Measurements from ENCODE around the gene EFCAB12.
"Not testable (repeated sequence)": the region's sequence is repeated elsewhere in the genome, so short reads cannot be mapped to it uniquely, and the experiment has no call there.

DNA sequence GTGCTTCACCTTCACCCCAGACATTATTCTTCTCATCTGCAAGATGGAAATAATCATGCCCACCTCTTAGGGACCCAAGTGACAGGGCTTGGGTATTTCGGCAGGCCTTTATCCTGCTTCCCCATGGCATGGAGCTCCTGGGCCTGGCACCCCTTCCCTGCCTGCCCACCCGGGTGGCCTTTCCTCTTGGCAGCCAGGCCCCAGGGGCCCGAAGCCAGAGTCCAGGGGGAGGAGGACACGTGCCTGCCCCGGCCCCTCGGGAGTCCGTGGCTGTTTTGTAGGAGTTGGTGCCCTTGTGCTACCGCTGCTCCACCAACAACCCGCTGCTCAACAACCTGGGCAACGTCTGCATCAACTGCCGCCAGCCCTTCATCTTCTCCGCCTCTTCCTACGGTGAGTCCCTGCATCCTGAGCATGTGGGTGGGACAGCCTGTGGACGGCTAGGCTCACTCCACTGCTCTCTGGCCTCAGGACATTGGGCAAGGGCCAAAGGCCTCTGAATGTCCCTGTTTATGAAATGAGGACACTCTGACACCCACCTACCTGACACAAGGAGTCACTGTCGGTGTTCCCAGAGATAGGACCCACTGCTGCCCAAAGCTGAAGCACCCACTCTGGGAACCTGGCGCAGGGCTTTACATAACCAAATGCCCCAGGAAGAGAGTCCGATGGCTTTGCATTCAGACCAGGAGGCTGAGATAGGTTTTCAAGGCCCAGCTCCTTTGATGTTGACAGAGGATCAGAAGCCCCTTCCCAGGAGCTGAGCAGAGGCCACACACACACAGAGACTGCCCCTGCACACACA is 34.5 kb downstream of the EFCAB12 start:
- not testable (repeated sequence) for TF ChIP-seq EZH2phosphoT487 (IDR thresholded peaks at IDR 0.05; ENCODE audit: insufficient read depth, low read depth); EZH2 (IDR thresholded peaks at IDR 0.05; ENCODE audit: insufficient read depth, poor library complexity, severe bottlenecking)
